GM12878 (cell line): ENCODE data around the gene CABLES1. TPM values are rescaled to one million over a fixed set of nuclear protein-coding genes. Genes with fewer than 3 reads are reported as not detected.

Experiments
- CEBPZ ChIP-seq: fragments of 150-350 bp; IDR thresholded peaks from 2 replicates; pipeline ENCODE4 v1.6.1; 2016; ENCODE audit warnings: low read depth, low read length
- FOXK2 ChIP-seq: fragments of 450-650 bp; IDR thresholded peaks from 2 replicates; pipeline ENCODE4 v1.6.1; 2017; ENCODE audit warnings: mild to moderate bottlenecking, moderate library complexity
- HDAC2 ChIP-seq: fragments of 200-600 bp; sonication (generic); IDR thresholded peaks from 2 replicates; pipeline ENCODE4 v1.6.1; 2017
- MEF2B ChIP-seq: fragments of 450-650 bp; IDR thresholded peaks from 2 replicates; pipeline ENCODE4 v1.6.1; 2018; ENCODE audit warnings: mild to moderate bottlenecking, moderate library complexity; ENCODE audit not compliant: partially characterized antibody, poor library complexity, severe bottlenecking
- MYC ChIP-seq: IDR thresholded peaks from 2 replicates; pipeline ENCODE4 v1.6.1; 2011; ENCODE audit warnings: mild to moderate bottlenecking, low read length, moderate library complexity, inconsistent platforms; ENCODE audit not compliant: insufficient read depth, insufficient replicate concordance, insufficient read length, severe bottlenecking
- RAD51 ChIP-seq: fragments of 450-650 bp; IDR thresholded peaks from 2 replicates; pipeline ENCODE4 v1.6.1; 2016; ENCODE audit warnings: moderate library complexity, mild to moderate bottlenecking, inconsistent platforms
- RB1 ChIP-seq: fragments of 450-650 bp; formaldehyde crosslinking; IDR thresholded peaks from 2 replicates; pipeline ENCODE4 v1.6.1; 2017; ENCODE audit warnings: mild to moderate bottlenecking, borderline replicate concordance
- polyA plus RNA-seq, 11 experiments: library from polyadenylated mRNA; depleted of rRNA in 4 of 11; unstranded in 6 of 11; stranded (reverse) in 5 of 11; fragments of >200 nt; fragmentation: Nextera tagmentation in 4 of 11; fragmentation: Illumina TruSeq in 1 of 11; extraction: Ambion mirVana in 4 of 11; extraction: Trizol in 1 of 11; gene quantifications; 1 replicate in 1 of 11; 2 replicates in 10 of 11; pipeline versions ENCODE4 v1.2.1 to v1.2.3, GENCODE V29; 2011 to 2016; ENCODE audit warnings: inconsistent platforms in 2 of 11, missing spikeins in 2 of 11, low read depth in 1 of 11
- total RNA-seq, 4 experiments: library from RNA; depleted of rRNA in 3 of 4; stranded (reverse); fragments of >200 nt in 3 of 4; fragmentation: Illumina TruSeq in 1 of 4; extraction: Trizol in 1 of 4; gene quantifications; 2 replicates each; pipeline versions ENCODE4 v1.2.1 to v1.2.3, GENCODE V29; 2013 to 2021
- TF ChIP-seq, protein P1 (sequence below): fragments of 450-650 bp; IDR thresholded peaks from 2 replicates; pipeline ENCODE4 v1.6.1; 2016; ENCODE audit warnings: mild to moderate bottlenecking
- TF ChIP-seq, protein P2 (sequence below): fragments of 450-650 bp; IDR thresholded peaks from 2 replicates; pipeline ENCODE4 v1.6.1; 2018; ENCODE audit warnings: mild to moderate bottlenecking, low read depth, moderate library complexity; ENCODE audit not compliant: partially characterized antibody
- TF ChIP-seq, protein P3 (sequence below): IDR thresholded peaks from 2 replicates; pipeline ENCODE4 v1.6.1; 2012; ENCODE audit warnings: low read depth, low read length, improper control_type of control experiment

Gene CABLES1
- total and polyA plus RNA-seq, 10 of the 15 experiments (the other 5 are each of a cell fraction or from before 2014, with no cell fraction given) = 2.9 to 27.2 (median 8.2) TPM

DNA sequence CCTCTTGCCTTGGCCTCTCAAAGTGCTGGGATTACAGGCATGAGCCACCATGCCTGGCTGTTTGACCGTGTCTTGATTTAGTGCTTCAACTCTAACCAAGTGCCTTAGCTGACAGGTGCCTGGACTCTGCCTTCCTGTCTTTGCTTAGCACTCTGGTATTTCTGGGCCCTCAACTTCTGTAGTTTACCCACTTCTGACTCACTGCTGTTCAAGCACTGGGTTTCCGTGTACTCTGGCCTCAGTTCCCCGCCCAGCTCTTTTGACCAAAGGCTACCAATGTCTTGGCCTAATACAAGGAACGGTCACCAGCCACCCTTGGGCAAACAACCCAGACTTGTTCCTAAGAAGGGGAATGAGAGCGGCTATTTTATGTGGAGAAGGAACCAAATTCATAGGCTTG lies 35.7 kb upstream of the CABLES1 start (continued):
- no peak for TF ChIP-seq CEBPZ
- no peak for TF ChIP-seq FOXK2
- TF ChIP-seq, protein P1, sequence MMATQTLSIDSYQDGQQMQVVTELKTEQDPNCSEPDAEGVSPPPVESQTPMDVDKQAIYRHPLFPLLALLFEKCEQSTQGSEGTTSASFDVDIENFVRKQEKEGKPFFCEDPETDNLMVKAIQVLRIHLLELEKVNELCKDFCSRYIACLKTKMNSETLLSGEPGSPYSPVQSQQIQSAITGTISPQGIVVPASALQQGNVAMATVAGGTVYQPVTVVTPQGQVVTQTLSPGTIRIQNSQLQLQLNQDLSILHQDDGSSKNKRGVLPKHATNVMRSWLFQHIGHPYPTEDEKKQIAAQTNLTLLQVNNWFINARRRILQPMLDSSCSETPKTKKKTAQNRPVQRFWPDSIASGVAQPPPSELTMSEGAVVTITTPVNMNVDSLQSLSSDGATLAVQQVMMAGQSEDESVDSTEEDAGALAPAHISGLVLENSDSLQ = no peak
- no peak for TF ChIP-seq HDAC2
- TF ChIP-seq, protein P2, sequence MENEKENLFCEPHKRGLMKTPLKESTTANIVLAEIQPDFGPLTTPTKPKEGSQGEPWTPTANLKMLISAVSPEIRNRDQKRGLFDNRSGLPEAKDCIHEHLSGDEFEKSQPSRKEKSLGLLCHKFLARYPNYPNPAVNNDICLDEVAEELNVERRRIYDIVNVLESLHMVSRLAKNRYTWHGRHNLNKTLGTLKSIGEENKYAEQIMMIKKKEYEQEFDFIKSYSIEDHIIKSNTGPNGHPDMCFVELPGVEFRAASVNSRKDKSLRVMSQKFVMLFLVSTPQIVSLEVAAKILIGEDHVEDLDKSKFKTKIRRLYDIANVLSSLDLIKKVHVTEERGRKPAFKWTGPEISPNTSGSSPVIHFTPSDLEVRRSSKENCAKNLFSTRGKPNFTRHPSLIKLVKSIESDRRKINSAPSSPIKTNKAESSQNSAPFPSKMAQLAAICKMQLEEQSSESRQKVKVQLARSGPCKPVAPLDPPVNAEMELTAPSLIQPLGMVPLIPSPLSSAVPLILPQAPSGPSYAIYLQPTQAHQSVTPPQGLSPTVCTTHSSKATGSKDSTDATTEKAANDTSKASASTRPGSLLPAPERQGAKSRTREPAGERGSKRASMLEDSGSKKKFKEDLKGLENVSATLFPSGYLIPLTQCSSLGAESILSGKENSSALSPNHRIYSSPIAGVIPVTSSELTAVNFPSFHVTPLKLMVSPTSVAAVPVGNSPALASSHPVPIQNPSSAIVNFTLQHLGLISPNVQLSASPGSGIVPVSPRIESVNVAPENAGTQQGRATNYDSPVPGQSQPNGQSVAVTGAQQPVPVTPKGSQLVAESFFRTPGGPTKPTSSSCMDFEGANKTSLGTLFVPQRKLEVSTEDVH = no peak
- no peak for TF ChIP-seq RB1
- TF ChIP-seq, protein P3, sequence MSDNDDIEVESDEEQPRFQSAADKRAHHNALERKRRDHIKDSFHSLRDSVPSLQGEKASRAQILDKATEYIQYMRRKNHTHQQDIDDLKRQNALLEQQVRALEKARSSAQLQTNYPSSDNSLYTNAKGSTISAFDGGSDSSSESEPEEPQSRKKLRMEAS = no peak
- TF ChIP-seq MYC = no peak
- no peak for TF ChIP-seq MEF2B
- TF ChIP-seq RAD51 = no peak
- TF ChIP-seq, all 136 proteins: peak for 0
